ENCODE results near the gene SIN3A.
A peak's percentile ranks its signal among the peaks of the same experiment; 100 is the strongest.
"Not testable (repeated sequence)": the region's sequence is repeated elsewhere in the genome, so short reads cannot be mapped to it uniquely, and the experiment has no call there.

Gene SIN3A

DNA sequence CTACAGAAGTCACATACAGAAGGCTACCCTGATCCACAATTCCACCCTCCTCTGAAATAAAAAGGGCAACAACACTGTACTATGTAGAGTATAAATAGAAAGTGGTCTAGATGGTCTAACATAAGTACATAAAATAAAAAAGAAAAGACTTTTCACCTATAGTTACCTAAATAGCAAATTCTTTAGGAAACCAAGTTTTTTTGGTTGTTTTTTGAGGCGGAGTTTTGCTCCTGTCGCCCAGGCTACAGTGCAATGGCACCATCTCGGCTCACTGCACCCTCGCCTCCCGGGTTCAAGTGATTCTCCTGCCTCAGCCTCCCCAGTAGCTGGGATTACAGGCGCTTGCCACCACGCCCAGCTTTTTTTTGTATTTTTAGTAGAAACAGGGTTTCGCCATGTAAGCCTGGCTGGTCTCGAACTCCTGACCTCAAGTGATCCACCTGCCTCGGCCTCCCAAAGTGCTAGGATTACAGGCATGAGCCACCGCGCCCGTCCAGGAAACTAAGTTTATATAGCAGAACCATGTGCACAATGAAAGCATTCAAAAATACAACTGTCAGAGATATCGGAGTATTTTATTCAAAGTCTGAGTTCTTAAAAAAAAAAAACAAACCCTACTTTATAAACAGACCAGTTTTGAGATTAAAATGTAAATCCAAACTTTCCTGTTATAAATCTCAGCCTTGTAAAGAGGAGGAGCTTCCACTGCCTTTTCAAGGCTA lies 1.7 kb downstream of the SIN3A start:
- Histone ChIP-seq H3K4me2 (ENCODE audit: low read depth, low read length, poor library complexity, severe bottlenecking) (peak overlapping the region; percentile 89), H3K79me2 (ENCODE audit: insufficient read depth, low read length) (peaks cover 58% of the 10 kb centered on the region), H4K20me1 (ENCODE audit: low read depth, low read length) (peaks cover 19% of the 10 kb centered on the region), H3K36me3 (ENCODE audit: low read length) (no peaks in the 10 kb centered on the region), H3F3A (ENCODE audit: insufficient read depth) (peaks cover 41% of the 10 kb centered on the region), H3K9ac (ENCODE audit: low read length) (peak overlapping the region; percentile 79), H3K9me2 (replicated peaks; ENCODE audit: insufficient read depth, low read length) (no peaks in the 10 kb centered on the region), H3K9me3 (ENCODE audit: insufficient read depth, low read length) (no peaks in the 10 kb centered on the region), H3K27me3 (ENCODE audit: low read length) (no peaks in the 10 kb centered on the region), H2AFZ (ENCODE audit: low read depth, low read length, severe bottlenecking) (no peak overlapping the region), H3K27ac (ENCODE audit: low read depth, low read length) (peak overlapping the region; percentile 90), H3K4me3 (ENCODE audit: insufficient read depth, low read length, poor library complexity, severe bottlenecking) (peak overlapping the region; percentile 84)
- TF ChIP-seq, protein P1, sequence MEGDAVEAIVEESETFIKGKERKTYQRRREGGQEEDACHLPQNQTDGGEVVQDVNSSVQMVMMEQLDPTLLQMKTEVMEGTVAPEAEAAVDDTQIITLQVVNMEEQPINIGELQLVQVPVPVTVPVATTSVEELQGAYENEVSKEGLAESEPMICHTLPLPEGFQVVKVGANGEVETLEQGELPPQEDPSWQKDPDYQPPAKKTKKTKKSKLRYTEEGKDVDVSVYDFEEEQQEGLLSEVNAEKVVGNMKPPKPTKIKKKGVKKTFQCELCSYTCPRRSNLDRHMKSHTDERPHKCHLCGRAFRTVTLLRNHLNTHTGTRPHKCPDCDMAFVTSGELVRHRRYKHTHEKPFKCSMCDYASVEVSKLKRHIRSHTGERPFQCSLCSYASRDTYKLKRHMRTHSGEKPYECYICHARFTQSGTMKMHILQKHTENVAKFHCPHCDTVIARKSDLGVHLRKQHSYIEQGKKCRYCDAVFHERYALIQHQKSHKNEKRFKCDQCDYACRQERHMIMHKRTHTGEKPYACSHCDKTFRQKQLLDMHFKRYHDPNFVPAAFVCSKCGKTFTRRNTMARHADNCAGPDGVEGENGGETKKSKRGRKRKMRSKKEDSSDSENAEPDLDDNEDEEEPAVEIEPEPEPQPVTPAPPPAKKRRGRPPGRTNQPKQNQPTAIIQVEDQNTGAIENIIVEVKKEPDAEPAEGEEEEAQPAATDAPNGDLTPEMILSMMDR (IDR thresholded peaks at IDR 0.05; ENCODE audit: insufficient read depth, low read length, poor library complexity, severe bottlenecking) = no peak
- TF ChIP-seq EZH2phosphoT487 (conservative IDR thresholded peaks at IDR 0.05; ENCODE audit: low read length) = no peak

DNA sequence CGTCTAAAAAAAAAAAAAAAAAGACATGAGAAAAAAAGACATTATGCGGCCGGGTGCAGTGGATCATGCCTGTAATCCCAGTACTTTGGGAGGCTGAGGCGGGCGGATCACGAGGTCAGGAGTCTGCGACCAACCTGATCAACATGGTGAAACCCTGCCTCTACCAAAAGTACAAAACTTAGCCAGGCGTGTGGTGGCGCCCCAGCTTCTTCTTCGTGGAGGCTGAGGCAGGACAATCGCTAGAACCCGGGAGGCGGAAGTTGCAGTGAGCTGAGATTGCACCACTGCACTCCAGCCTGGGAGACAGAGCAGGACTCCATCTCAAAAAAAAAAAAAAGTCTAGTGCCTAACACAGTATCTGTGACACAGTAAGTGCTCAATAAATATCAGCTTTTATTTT lies 3.3 kb downstream of the SIN3A start:
- H3K27ac ChIP-seq (ENCODE audit: low read depth, low read length); H2AFZ ChIP-seq (ENCODE audit: low read depth, low read length, severe bottlenecking); H3K9ac ChIP-seq (ENCODE audit: low read length); H3K36me3 ChIP-seq (ENCODE audit: low read length); H3K9me2 ChIP-seq (replicated peaks; ENCODE audit: insufficient read depth, low read length); H3K4me2 ChIP-seq (ENCODE audit: low read depth, low read length, poor library complexity, severe bottlenecking); H3K27me3 ChIP-seq (ENCODE audit: low read length); H3K9me3 ChIP-seq (ENCODE audit: insufficient read depth, low read length); H3K4me3 ChIP-seq (ENCODE audit: insufficient read depth, low read length, poor library complexity, severe bottlenecking): not testable (repeated sequence)
- peaks cover 74% of the 10 kb centered on the region for H3K79me2 ChIP-seq (ENCODE audit: insufficient read depth, low read length)
- H3F3A ChIP-seq (ENCODE audit: insufficient read depth) = peaks cover 36% of the 10 kb centered on the region
- H4K20me1 ChIP-seq (ENCODE audit: low read depth, low read length) = peaks cover 19% of the 10 kb centered on the region

DNA sequence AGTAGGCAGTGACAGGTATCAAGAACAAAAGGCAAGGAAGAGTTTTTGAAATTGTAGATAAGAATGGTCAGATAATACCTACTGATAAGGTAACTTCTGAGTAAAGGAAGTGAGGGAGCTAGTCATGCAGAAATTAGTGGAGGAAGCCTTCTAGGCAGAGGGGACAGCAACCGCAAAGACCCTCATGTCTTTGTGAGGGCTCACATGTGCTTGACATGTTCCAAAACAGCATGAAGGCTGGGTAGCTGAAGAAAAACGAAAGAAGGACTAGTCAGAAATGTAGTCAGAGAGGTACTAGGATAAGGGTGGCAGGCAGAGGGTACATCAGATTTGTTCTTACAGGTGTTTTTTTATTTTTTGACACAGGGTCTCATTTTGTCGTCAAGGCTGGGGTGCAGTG lies 5.3 kb downstream of the SIN3A start:
- Histone ChIP-seq H3K27me3 (ENCODE audit: low read length) (no peaks in the 10 kb centered on the region), H3K27ac (ENCODE audit: low read depth, low read length) (peak overlapping the region; percentile 45), H3K36me3 (ENCODE audit: low read length) (peaks cover 3% of the 10 kb centered on the region; the same call in 1 of the 2 replicates), H3K9me2 (replicated peaks; ENCODE audit: insufficient read depth, low read length) (no peaks in the 10 kb centered on the region), H3K4me2 (ENCODE audit: low read depth, low read length, poor library complexity, severe bottlenecking) (peak overlapping the region; percentile 45), H3K4me3 (ENCODE audit: insufficient read depth, low read length, poor library complexity, severe bottlenecking) (no peak overlapping the region), H3F3A (ENCODE audit: insufficient read depth) (peaks cover 23% of the 10 kb centered on the region), H3K79me2 (ENCODE audit: insufficient read depth, low read length) (peaks cover 94% of the 10 kb centered on the region), H3K9ac (ENCODE audit: low read length) (peak overlapping the region; percentile 3; the same call in 1 of the 2 replicates), H4K20me1 (ENCODE audit: low read depth, low read length) (peaks cover 19% of the 10 kb centered on the region), H3K9me3 (ENCODE audit: insufficient read depth, low read length) (no peaks in the 10 kb centered on the region), H2AFZ (ENCODE audit: low read depth, low read length, severe bottlenecking) (no peak overlapping the region)
- TF ChIP-seq, protein P1 (IDR thresholded peaks at IDR 0.05; ENCODE audit: insufficient read depth, low read length, poor library complexity, severe bottlenecking) = no peak
- TF ChIP-seq EZH2phosphoT487 (conservative IDR thresholded peaks at IDR 0.05; ENCODE audit: low read length) = no peak

DNA sequence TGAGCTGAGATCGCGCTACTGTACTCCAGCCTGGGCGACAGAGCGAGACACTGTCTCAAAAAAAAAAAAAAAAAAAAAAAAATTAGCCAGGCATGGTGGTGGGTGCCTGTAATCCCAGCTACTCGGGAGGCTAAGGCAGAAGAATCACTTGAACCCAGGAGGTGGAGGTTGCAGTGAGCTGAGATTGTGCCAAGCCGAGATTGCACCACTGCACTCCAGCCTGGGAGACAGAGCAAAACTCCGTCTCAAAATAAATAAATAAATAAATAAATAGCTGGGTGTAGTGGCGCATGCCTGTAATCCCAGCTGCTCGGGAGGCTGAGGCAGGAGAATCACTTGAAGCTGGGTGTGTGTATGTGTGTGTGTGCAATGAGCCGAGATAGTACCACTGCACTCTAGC lies 6.2 kb downstream of the SIN3A start:
- Histone ChIP-seq H3F3A (ENCODE audit: insufficient read depth) (peaks cover 21% of the 10 kb centered on the region), H3K79me2 (ENCODE audit: insufficient read depth, low read length) (peaks cover 99% of the 10 kb centered on the region), H4K20me1 (ENCODE audit: low read depth, low read length) (peaks cover 19% of the 10 kb centered on the region), H3K27ac (ENCODE audit: low read depth, low read length) (peak overlapping the region; percentile 45; the same call in 1 of the 2 replicates)
- H3K36me3 ChIP-seq (ENCODE audit: low read length); H3K4me2 ChIP-seq (ENCODE audit: low read depth, low read length, poor library complexity, severe bottlenecking); H3K4me3 ChIP-seq (ENCODE audit: insufficient read depth, low read length, poor library complexity, severe bottlenecking); H3K27me3 ChIP-seq (ENCODE audit: low read length); H2AFZ ChIP-seq (ENCODE audit: low read depth, low read length, severe bottlenecking); H3K9me3 ChIP-seq (ENCODE audit: insufficient read depth, low read length); H3K9me2 ChIP-seq (replicated peaks; ENCODE audit: insufficient read depth, low read length); H3K9ac ChIP-seq (ENCODE audit: low read length): not testable (repeated sequence)

DNA sequence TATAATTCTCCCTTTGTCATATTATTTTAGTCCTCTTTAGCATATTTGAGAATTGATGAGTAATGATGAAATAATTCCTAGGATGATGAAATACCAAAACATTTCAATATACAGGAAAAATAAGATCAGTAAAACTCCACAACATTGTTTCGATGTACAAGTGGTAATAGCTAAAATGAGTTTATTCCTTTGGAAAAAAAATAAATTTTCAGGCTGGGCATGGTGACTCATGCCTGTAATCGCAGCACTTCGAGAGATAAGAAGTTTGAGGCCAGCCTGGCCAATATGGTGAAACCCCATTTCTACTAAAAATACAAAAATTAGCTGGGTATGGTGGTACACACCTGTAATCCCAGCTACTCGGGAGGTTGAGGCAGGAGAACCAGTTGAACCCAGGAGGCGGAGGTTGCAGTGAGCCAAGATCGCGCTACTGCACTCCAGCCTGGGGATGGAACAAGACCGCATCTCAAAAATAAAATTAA lies 7.5 kb downstream of the SIN3A start:
- H3K9ac ChIP-seq (ENCODE audit: low read length); H3K9me3 ChIP-seq (ENCODE audit: insufficient read depth, low read length); H3K27me3 ChIP-seq (ENCODE audit: low read length); H4K20me1 ChIP-seq (ENCODE audit: low read depth, low read length); H3K4me3 ChIP-seq (ENCODE audit: insufficient read depth, low read length, poor library complexity, severe bottlenecking); H3K36me3 ChIP-seq (ENCODE audit: low read length); H3K9me2 ChIP-seq (replicated peaks; ENCODE audit: insufficient read depth, low read length); H2AFZ ChIP-seq (ENCODE audit: low read depth, low read length, severe bottlenecking); H3K27ac ChIP-seq (ENCODE audit: low read depth, low read length); H3K4me2 ChIP-seq (ENCODE audit: low read depth, low read length, poor library complexity, severe bottlenecking): not testable (repeated sequence)
- Histone ChIP-seq H3K79me2 (ENCODE audit: insufficient read depth, low read length) (peaks cover 98% of the 10 kb centered on the region), H3F3A (ENCODE audit: insufficient read depth) (peaks cover 10% of the 10 kb centered on the region)
